KMS-11 (cell line): Measurements from ENCODE around the gene CACHD1.

ENCODE experiments used
- H2AFZ ChIP-seq: fragments of 200-600 bp; sonication (generic); 2 replicates; pipeline ENCODE4 v1.6.1; 2016; ENCODE audit warnings: antibody characterized with exemption, mixed run types, low read depth
- H3K27ac ChIP-seq: fragments of 200-600 bp; sonication (generic); 2 replicates; pipeline ENCODE4 v1.6.1; 2016; ENCODE audit warnings: mild to moderate bottlenecking, mixed run types
- H3K27me3 ChIP-seq: fragments of 200-600 bp; sonication (generic); 2 replicates; pipeline ENCODE4 v1.6.1; 2017; ENCODE audit warnings: mild to moderate bottlenecking, low read depth, mixed run types, moderate library complexity; ENCODE audit not compliant: insufficient read depth
- H3K36me3 ChIP-seq: fragments of 200-600 bp; sonication (generic); 2 replicates; pipeline ENCODE4 v1.6.1; 2017; ENCODE audit warnings: mild to moderate bottlenecking, mixed run types; ENCODE audit not compliant: insufficient read depth
- H3K4me1 ChIP-seq: fragments of 200-600 bp; sonication (generic); 2 replicates; pipeline ENCODE4 v1.6.1; 2016; ENCODE audit warnings: mild to moderate bottlenecking, low read depth, mixed run types; ENCODE audit not compliant: poor library complexity, severe bottlenecking
- H3K4me2 ChIP-seq: fragments of 200-600 bp; sonication (generic); 2 replicates; pipeline ENCODE4 v1.7.0; 2016; ENCODE audit warnings: mild to moderate bottlenecking, mixed run types
- H3K4me3 ChIP-seq: fragments of 200-600 bp; sonication (generic); IDR thresholded peaks from 2 replicates; pipeline ENCODE4 v1.6.1; 2017; ENCODE audit warnings: low read depth, low read length, mixed read lengths; ENCODE audit not compliant: insufficient read depth
- H3K79me2 ChIP-seq: fragments of 200-600 bp; sonication (generic); 2 replicates; pipeline ENCODE4 v1.6.1; 2016; ENCODE audit warnings: low read depth, mixed run types; ENCODE audit not compliant: insufficient read depth
- H3K9ac ChIP-seq: fragments of 200-600 bp; sonication (generic); 2 replicates; pipeline ENCODE4 v1.6.1; 2016; ENCODE audit warnings: mild to moderate bottlenecking, mixed run types
- H4K20me1 ChIP-seq: fragments of 200-600 bp; sonication (generic); 2 replicates; pipeline ENCODE4 v1.6.1; 2016; ENCODE audit warnings: mild to moderate bottlenecking, mixed run types; ENCODE audit not compliant: insufficient read depth
- TF ChIP-seq, protein P1 (sequence below): fragments of 200-600 bp; sonication (generic); conservative IDR thresholded peaks from 2 replicates; pipeline ENCODE4 v1.6.1; 2017; ENCODE audit warnings: low read depth, mild to moderate bottlenecking, antibody characterized with exemption, low read length, moderate library complexity, mixed read lengths

The CACHD1 gene

DNA sequence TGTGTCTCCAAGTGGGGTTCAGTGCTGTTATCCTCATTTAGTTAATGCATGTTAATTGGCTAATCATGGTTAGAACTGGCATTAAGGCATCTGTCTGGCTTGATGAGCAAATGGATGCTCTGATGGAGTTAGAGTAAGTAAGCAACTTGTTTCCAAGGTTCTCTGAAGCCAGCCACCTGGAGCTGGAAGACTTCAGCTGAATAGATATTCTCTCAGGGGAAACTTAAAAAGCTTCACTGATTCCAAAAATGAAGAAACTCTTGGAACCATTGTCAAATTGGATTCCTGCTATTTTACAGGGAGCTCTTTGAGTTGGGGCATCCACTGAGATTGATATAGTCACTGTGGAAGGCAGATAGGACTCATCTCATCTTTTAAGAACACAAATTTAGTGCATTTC is 118.9 kb downstream of the CACHD1 start:
- TF ChIP-seq, protein P1, sequence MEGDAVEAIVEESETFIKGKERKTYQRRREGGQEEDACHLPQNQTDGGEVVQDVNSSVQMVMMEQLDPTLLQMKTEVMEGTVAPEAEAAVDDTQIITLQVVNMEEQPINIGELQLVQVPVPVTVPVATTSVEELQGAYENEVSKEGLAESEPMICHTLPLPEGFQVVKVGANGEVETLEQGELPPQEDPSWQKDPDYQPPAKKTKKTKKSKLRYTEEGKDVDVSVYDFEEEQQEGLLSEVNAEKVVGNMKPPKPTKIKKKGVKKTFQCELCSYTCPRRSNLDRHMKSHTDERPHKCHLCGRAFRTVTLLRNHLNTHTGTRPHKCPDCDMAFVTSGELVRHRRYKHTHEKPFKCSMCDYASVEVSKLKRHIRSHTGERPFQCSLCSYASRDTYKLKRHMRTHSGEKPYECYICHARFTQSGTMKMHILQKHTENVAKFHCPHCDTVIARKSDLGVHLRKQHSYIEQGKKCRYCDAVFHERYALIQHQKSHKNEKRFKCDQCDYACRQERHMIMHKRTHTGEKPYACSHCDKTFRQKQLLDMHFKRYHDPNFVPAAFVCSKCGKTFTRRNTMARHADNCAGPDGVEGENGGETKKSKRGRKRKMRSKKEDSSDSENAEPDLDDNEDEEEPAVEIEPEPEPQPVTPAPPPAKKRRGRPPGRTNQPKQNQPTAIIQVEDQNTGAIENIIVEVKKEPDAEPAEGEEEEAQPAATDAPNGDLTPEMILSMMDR, result no peak
- H3K27me3 ChIP-seq, result no peaks in the 10 kb centered on the region
- H3K4me2 ChIP-seq, result no peak overlapping the region
- H3K9ac ChIP-seq, result no peak overlapping the region
- H3K27ac ChIP-seq, result no peak overlapping the region
- H3K4me1 ChIP-seq, result no peaks in the 10 kb centered on the region
- no peak overlapping the region for H2AFZ ChIP-seq
- no peak overlapping the region for H3K4me3 ChIP-seq
- H4K20me1 ChIP-seq, result no peaks in the 10 kb centered on the region
- H3K36me3 ChIP-seq, result no peaks in the 10 kb centered on the region
- no peaks in the 10 kb centered on the region for H3K79me2 ChIP-seq

DNA sequence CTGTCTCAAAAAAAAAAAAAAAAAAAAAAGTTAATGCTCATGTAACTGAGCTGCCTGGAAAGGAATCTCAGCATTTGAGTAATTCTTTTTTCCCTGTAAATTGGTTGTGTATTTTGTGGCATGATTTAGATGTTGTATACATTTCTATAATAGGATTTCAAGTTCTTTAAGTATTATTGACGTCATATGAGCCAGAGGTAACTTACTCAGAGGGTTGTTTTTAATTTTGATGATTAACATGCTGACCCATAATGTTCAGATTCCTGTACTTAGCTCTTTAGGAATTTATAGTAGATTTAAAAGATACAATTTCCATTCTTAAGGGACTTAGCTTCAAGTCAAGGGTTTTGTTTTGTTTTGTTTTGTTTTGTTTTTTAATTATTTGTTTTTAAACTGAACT is 120.4 kb downstream of the CACHD1 start:
- no peak overlapping the region for H3K4me2 ChIP-seq
- no peak overlapping the region for H3K9ac ChIP-seq
- no peaks in the 10 kb centered on the region for H4K20me1 ChIP-seq
- H2AFZ ChIP-seq, result no peak overlapping the region
- no peak overlapping the region for H3K4me3 ChIP-seq
- no peaks in the 10 kb centered on the region for H3K4me1 ChIP-seq
- TF ChIP-seq, protein P1, result no peak
- no peak overlapping the region for H3K27ac ChIP-seq
- no peaks in the 10 kb centered on the region for H3K27me3 ChIP-seq
- no peaks in the 10 kb centered on the region for H3K79me2 ChIP-seq
- H3K36me3 ChIP-seq, result no peaks in the 10 kb centered on the region

DNA sequence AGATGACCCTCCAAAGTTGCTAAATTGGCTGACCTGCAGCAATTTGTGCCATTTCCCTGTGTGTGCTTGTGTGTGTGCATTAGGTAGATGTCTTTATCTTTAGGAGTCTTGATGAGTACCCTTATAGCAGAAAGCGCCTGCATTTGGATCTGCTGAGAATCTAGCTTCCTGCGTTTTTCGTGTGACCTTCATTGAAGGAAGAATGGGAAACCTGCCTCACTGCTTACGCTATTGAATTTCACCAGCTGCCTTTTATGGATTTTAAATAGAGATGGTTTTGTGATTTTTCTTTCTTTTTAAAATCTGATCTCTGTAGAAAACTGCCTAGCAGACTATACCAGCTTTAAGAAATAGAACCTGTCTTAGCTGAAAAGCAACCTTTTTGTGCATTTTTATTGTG is 124.5 kb downstream of the CACHD1 start:
- Histone ChIP-seq H2AFZ (no peak overlapping the region), H4K20me1 (no peaks in the 10 kb centered on the region), H3K27me3 (no peaks in the 10 kb centered on the region), H3K4me2 (no peak overlapping the region), H3K27ac (no peak overlapping the region), H3K36me3 (no peaks in the 10 kb centered on the region), H3K9ac (no peak overlapping the region), H3K4me1 (no peaks in the 10 kb centered on the region), H3K79me2 (no peaks in the 10 kb centered on the region), H3K4me3 (no peak overlapping the region)
- TF ChIP-seq, protein P1, result no peak

DNA sequence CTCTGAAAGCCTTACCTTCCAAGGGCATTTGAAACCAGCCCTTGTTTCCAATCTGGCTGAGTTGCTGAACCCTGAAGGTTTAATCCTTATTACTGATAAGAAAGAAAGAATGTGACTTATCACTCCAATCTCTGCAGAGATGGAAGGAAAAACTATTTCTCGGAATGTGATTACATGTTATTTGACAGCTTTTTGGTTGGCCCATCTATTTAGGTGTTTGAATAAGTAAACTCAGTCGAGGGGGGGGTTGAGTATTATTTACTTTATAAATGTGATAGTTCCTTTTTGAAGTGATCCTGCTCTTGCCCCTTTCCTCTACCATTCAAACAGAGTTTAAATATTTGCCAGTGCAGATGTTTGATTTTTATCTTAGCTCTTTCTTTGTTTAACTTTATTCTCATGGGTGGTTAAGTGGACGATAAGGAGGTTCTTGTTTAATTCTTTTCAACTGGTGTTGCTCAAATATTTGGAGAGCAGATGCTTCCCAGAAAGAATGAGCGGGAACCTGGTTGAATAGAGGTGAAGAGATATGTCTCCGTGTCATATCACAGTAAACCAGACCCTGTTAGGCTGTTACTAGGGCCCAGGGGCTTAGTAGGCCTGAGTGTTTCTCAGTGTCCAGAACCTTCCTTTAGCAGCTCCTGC is 126.1 kb downstream of the CACHD1 start:
- Histone ChIP-seq H3K4me2 (no peak overlapping the region), H3K4me1 (no peaks in the 10 kb centered on the region), H3K9ac (no peak overlapping the region), H3K27ac (no peak overlapping the region), H2AFZ (no peak overlapping the region), H3K79me2 (no peaks in the 10 kb centered on the region), H3K36me3 (no peaks in the 10 kb centered on the region), H3K4me3 (no peak overlapping the region), H3K27me3 (no peaks in the 10 kb centered on the region), H4K20me1 (no peaks in the 10 kb centered on the region)
- TF ChIP-seq, protein P1, result no peak
